OCI-LY7 (cell line): ENCODE measurements around the gene UPB1.

ENCODE experiments used
- CTCF ChIP-seq: fragments of 200-600 bp; sonication (generic); conservative IDR thresholded peaks from 2 replicates; pipeline ENCODE4 v1.5.1; 2014; ENCODE audit warnings: mild to moderate bottlenecking, antibody characterized with exemption, low read length, moderate library complexity, mixed read lengths
- EZH2phosphoT487 ChIP-seq: fragments of 200-600 bp; sonication (generic); IDR thresholded peaks from 2 replicates; pipeline ENCODE4 v1.6.1; 2018; ENCODE audit warnings: low read depth, borderline replicate concordance, mild to moderate bottlenecking, mixed run types, antibody characterized with exemption, low read length, moderate library complexity, mixed read lengths

DNA sequence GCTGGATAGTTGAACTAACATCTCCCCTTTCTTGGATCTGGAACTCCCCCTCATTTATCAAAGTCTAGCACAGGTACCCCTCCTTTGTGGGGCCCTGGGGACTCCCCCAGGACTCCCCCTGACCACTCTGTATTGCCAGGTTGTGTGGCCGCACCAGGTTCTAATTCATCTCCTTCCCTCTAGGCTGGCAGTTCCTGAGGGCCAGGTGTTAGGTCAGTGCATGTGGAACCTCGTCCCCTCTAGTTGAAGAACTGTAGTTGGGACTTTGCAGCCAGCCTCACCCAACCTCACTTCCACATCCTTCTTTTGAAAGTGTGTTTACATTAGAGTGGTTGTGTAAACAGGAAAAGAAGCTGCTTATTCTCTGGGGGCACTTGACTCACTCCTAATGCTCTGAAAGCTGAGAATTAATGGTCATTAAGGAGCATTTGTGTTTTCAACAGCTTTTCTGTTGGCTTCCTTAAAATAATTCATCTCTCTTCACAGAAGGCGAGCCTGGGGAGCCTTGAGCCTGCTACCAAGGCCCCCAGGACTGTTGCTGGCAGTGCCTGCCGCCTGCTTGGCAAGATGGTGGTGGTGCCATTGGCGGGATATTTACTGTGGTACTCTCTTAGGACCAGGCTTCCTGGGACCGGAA, 11.8 kb downstream of the UPB1 start:
- TF ChIP-seq CTCF (no peak), EZH2phosphoT487 (no peak)
